ENCODE results near the gene SNCAIP. TPM values are rescaled to one million over a fixed set of nuclear protein-coding genes. Genes with fewer than 3 reads are reported as not detected.

Gene SNCAIP
- total RNA-seq, 2 donors from 2014 or later = not detected

DNA sequence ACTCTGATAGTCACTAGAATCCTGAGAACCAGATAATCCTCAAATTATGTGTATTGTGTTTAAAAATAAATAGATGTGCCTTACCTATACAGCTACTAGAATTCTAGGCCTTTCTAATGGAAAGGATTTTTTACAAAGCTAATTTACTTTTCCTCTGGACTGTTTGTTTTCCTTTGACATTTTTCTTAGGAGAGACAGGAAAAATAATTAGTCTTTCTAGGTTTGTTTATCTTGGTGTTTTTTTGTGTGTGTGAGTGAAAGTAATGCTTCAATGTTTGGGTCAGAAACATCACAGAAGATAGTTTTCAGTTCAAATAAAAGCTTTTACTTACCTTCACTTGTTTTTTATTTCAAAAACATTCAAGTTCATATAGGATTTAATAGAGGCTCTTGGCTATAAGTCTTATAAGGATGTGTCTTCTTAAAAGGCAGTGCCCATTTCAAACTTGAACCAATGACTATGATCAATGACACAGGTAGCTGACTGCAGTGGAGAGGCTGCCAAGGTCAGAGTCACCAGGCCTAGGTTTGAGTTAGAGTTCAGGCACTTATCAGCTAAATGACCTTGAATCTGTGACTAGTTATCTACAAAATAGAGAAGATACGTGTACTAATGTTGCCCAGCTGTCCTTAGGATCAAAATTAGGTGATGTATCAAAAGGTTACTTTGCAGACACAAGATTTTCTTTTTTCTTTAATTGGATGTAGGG, 92.8 kb downstream of the SNCAIP start:
- Mint-ChIP-seq H3K4me1 (no peaks in the 10 kb centered on the region), H3K27ac (no peak overlapping the region), H3K4me3 (no peak overlapping the region), H3K36me3 (ENCODE audit: low read depth) (no peaks in the 10 kb centered on the region), H3K27me3 (no peaks in the 10 kb centered on the region), H3K9me3 (no peaks in the 10 kb centered on the region)
- no peak for ATAC-seq (replicated peaks)

DNA sequence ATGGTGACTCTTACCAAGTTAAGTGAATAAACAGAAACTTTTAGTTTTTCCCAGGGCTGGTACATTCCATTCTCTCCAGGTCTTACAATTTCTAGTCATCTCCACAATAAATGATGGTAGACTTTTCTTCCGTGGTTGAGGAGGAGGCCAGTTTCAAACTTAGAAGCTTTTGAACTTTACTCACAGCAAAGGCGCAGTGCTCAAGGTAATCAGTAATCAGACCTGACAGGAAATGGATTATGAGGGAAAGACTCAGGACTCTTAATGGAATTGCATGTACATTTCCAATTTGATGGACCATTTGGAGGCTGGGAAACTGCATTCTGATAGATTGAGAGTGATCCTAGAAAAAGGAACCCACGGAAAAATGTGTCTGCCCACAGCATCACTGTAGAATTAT, 93.7 kb downstream of the SNCAIP start:
- H3K4me3 Mint-ChIP-seq = no peak overlapping the region
- H3K4me1 Mint-ChIP-seq = no peaks in the 10 kb centered on the region

DNA sequence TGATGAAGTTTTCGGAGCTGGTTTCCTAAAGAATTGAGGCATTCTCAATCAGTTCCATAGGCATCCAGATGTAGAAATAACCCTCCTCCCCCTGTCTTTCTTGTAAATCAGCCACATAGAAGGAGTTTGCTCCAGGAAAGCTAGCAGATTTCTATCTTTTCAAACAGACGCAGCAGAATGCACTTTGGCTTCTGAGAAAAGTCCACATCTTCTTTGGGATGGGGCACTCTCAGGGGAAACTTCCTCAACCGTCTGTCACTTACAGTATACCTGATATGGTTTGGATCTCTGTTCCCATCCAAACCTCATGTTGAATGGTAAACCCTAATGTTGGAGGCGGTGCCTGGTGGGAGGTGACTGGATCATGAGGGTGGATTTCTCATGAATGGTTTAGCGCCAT, 94.1 kb downstream of the SNCAIP start:
- Mint-ChIP-seq H3K4me1 (no peaks in the 10 kb centered on the region), H3K36me3 (ENCODE audit: low read depth) (no peaks in the 10 kb centered on the region), H3K27ac (no peak overlapping the region), H3K4me3 (no peak overlapping the region), H3K27me3 (no peaks in the 10 kb centered on the region), H3K9me3 (no peaks in the 10 kb centered on the region)
- ATAC-seq (replicated peaks) = no peak

More for the DNA sequence above, 93.7 kb downstream of the SNCAIP start:
- no peak for ATAC-seq (replicated peaks)
- no peak overlapping the region for H3K27ac Mint-ChIP-seq
- H3K9me3 Mint-ChIP-seq = no peaks in the 10 kb centered on the region
- H3K36me3 Mint-ChIP-seq (ENCODE audit: low read depth) = no peaks in the 10 kb centered on the region
- H3K27me3 Mint-ChIP-seq = no peaks in the 10 kb centered on the region

DNA sequence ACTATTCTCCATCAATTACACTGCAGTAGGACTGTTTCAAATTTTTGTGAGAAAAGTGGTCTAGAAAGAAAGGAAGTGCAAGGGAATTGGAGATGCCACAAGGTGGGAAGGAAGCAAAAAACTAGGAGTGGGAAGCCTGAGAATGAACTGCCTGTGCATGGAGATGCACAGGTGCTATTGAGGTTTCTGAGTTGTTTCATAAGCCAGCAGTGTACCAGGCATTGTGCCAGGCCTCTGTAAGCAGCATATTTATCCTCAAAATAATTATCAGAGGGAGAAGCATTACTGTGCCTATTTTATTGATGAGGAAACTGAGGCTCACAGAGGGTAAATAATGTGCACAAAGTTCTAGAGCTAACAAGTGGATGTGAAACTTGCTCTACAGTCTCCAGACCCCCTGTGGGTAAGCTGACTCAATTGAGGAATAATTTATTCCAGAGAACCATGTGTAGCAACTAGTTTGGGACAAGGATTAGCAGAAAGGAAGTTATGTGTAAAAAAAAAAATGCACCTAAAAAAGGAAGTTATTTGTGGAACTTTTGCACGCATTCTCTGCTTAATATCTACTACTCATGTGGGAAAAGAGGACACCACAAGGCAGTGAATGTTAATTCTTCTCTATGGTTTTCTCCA, 96.7 kb downstream of the SNCAIP start:
- no peak for ATAC-seq (replicated peaks)
- Mint-ChIP-seq H3K27ac (no peak overlapping the region), H3K9me3 (peaks cover 5% of the 10 kb centered on the region), H3K4me3 (no peak overlapping the region), H3K4me1 (no peaks in the 10 kb centered on the region), H3K27me3 (peaks cover 15% of the 10 kb centered on the region), H3K36me3 (ENCODE audit: low read depth) (no peaks in the 10 kb centered on the region)

DNA sequence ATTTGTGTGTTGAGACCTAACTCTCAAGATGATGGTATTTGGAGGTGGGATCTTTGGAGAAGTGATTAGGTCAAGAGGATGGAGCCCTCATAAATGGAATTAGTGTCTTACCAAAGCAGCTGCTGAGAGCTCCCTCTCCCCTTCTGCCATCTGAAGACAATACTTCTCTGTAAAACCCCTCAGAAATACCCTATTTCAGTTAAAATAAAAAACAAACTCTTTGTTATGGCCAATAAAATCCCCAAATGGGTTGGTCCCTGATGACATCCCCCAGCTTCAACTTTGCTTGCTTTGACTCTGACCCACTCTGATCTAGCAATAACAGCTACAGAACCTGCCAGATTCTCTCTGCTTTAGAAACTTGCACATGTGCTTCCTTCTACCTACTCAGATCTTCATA, 100.9 kb downstream of the SNCAIP start:
- Mint-ChIP-seq H3K36me3 (ENCODE audit: low read depth) (no peaks in the 10 kb centered on the region), H3K27ac (no peak overlapping the region), H3K4me3 (no peak overlapping the region), H3K9me3 (peaks cover 5% of the 10 kb centered on the region), H3K4me1 (no peaks in the 10 kb centered on the region), H3K27me3 (peaks cover 20% of the 10 kb centered on the region)
- no peak for ATAC-seq (replicated peaks)

DNA sequence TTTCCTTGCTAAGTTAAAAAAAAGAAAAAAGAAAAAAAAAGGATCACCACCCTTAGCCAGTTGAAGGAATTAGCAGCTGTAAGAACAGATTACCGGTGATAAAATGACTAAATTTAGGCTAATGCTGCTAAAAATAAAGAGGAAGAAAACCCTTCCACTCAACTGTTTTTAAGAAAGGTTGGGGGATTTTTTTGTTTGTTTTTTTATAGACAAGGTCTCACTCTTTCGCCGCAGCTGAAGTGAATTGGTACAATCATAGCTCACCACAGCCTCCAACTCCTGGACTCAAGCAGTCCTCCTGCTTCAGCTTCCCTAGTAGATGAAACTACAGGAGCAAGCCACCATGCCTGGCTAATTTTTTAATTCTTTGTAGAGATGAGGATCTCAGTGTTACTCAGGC, 101.7 kb downstream of the SNCAIP start:
- Mint-ChIP-seq H3K4me3 (no peak overlapping the region), H3K36me3 (ENCODE audit: low read depth) (no peaks in the 10 kb centered on the region), H3K27me3 (peaks cover 20% of the 10 kb centered on the region), H3K27ac (no peak overlapping the region), H3K4me1 (no peaks in the 10 kb centered on the region), H3K9me3 (peaks cover 5% of the 10 kb centered on the region)
- ATAC-seq (replicated peaks) = no peak

DNA sequence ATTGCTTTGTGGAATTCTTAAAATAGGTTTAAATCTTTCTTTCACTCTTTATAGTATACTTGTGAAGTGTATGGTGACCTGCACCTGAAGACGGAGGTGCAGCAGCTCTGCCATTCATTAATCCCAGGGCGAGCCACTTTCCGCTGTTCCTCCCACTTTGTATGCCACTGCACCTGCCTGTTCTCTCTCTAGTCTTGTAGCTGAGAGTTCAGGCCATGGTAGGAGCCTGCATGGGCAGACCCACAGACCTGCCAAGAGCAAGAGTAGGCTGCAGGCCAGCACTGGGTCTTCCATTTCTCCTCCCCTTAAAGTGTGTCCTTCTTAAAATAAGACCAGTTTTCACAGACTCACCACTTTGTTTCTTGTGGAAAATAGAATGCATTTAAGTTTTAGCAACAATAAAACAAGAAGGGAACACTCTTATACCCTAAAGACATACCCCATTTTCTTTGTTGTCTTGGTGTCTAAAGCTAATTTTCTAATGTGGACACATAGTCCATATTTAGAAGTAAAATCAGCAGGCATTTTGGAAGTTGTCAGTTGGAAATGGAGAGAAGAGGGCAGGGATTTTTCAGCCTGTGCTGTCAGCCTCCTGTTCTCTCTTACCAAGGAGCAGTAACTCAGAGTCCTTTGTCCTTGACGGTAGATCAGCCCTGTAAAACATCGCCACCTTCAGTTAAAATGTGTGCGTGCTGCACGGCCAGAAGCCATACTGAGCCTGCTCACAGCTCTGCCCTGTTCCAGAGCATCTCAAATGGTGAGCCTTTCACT, 103.2 kb downstream of the SNCAIP start:
- Mint-ChIP-seq H3K36me3 (ENCODE audit: low read depth) (no peaks in the 10 kb centered on the region), H3K27me3 (peaks cover 24% of the 10 kb centered on the region), H3K9me3 (peaks cover 5% of the 10 kb centered on the region), H3K27ac (no peak overlapping the region), H3K4me1 (no peaks in the 10 kb centered on the region), H3K4me3 (no peak overlapping the region)
- no peak for ATAC-seq (replicated peaks)

DNA sequence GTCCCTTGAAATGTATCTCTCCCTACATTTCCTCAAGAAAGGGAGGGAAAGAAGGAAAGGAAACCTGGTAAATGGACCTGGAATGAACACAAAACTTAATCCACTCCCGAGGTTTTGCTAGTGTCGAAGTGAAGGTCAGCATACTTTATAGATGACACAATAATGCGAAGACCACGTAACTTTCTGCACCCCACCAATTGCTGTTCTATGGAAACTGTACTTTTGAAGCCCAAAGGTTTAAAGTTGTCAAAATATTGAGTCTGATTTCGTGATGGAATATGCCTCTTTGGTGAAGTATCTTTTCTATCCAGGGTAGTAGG, 103.7 kb downstream of the SNCAIP start:
- Mint-ChIP-seq H3K4me3 (no peak overlapping the region), H3K36me3 (ENCODE audit: low read depth) (no peaks in the 10 kb centered on the region)
- no peak for ATAC-seq (replicated peaks)

DNA sequence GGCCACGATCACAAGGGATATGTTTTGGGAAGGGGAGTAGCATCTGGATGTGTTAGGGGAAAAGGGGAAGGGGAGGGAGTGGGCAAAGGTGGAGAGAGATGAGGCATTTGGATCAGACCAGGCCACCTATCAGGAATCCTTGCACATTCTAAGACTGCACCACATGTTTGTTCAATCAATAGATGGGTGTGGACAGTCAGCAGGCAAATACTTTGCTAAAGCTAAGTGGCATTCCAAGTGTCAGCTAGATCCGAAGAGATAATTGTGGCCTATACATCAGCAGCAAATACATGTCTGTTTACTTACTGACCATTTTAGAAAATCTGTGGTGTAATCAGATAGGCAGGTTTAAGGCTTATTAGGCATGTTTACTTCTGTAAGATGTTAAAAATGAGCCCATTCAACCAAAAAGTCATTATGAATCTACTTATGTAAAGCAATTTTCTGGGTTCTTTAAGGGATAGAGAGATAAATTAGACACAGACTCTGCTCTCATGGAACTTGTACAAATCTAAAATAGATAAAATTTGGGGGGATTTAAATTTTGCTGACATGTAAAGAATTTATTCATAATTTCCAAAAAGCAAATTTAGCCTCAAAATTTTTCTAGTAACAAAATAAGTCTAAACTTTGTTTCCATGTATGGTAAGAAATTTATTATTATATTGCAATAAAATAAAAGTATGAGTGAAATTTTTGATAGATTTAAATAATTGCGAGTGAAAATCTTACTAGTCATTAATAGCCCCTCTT, 107.3 kb downstream of the SNCAIP start:
- Mint-ChIP-seq H3K27me3 (peaks cover 9% of the 10 kb centered on the region), H3K4me1 (no peaks in the 10 kb centered on the region), H3K9me3 (no peaks in the 10 kb centered on the region), H3K27ac (no peak overlapping the region), H3K36me3 (ENCODE audit: low read depth) (no peaks in the 10 kb centered on the region), H3K4me3 (no peak overlapping the region)
- no peak for ATAC-seq (replicated peaks)

More for the DNA sequence above, 103.7 kb downstream of the SNCAIP start:
- Mint-ChIP-seq H3K4me1 (no peaks in the 10 kb centered on the region), H3K9me3 (peaks cover 5% of the 10 kb centered on the region), H3K27ac (no peak overlapping the region), H3K27me3 (peaks cover 24% of the 10 kb centered on the region)

DNA sequence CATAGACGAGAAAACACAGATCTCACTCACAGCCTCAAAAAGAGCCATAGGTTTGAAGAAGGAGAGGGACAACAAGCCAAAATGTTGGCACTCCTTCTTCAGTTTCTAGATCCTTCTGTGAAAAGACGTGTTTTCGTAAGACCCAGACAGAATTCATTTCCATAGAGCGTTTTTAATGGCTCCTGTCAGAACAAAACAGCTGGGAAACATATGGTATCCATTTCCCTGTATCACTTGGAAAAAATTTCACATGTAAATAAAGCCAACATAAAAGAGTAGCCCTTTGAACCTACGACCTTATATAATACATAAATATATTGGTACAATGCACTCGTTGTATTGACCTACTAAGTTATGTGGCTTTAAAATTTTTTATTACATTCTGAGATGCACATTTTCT, 108.1 kb downstream of the SNCAIP start:
- no peak overlapping the region for H3K27ac Mint-ChIP-seq
- no peak for ATAC-seq (replicated peaks)
- no peak overlapping the region for H3K4me3 Mint-ChIP-seq
- no peaks in the 10 kb centered on the region for H3K4me1 Mint-ChIP-seq
- no peaks in the 10 kb centered on the region for H3K9me3 Mint-ChIP-seq
- no peaks in the 10 kb centered on the region for H3K36me3 Mint-ChIP-seq (ENCODE audit: low read depth)
- peaks cover 9% of the 10 kb centered on the region for H3K27me3 Mint-ChIP-seq

DNA sequence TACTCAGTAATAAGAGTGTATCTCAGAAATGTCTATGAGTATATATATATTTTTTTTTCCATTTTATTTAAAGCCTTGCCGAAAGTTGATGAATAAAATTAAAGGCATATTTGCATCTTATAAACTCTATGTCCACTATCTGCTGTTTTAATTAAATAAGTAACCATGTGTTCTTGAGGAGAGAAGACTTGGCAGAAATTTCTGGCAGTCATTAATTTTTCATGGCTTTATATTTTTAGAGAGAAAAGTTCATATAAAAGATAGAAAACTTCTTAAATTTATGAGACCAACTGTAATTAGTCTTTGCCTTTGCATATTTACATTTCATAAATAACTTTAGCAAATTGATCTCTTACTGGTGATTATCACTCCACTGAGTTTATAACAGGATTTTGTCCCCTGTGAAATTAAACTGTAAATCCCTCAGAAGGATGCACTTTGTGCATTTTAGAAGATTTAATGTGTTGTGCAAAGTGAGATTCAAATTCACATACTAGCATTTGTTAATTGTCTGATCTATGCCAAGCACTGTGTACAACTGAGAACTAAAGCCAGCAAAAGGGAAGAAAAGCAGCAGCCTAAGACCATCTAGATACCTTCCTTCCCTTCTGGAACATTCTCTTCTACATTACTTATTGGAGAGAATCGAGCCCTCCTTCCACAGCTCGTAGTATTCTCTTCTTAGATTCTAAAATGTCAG, 108.7 kb downstream of the SNCAIP start:
- Mint-ChIP-seq H3K4me1 (no peaks in the 10 kb centered on the region), H3K4me3 (no peak overlapping the region), H3K36me3 (ENCODE audit: low read depth) (no peaks in the 10 kb centered on the region), H3K27me3 (peaks cover 11% of the 10 kb centered on the region), H3K9me3 (no peaks in the 10 kb centered on the region), H3K27ac (no peak overlapping the region)
- ATAC-seq (replicated peaks) = no peak

DNA sequence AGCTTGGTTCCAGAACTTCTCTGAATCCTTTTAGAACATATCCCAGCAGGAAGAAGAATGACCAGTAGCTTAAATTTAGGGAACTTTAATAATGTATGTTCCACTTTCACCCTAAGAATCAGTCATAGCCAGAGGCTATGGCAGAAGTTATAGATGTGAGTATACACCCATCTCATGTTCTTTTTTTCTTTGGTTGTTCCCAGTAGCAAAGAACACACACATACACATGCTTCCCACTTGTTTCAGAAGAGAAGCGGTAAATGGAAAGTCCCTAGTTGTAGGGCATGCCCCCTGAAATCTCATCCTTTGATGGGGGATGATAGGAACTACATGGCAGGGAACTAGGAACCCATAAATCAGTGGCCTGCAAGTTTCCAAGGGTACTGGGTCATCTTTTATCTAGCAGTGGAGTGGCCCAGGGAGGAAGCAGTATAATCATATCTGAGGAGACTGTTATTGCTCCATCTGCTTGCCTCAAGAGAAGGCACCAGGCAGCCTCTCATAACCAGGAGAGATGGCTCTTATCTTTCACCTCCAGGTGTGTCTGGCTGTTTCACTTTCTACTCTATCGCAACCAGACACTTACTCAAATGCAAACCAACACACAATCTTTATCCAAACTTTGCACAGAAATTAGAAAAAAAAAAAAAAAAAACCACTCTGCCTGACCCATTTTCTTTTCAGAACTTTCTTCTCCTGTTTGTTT, 109.5 kb downstream of the SNCAIP start:
- no peak for ATAC-seq (replicated peaks)
- Mint-ChIP-seq H3K27me3 (peaks cover 11% of the 10 kb centered on the region), H3K27ac (no peak overlapping the region), H3K4me3 (no peak overlapping the region), H3K9me3 (no peaks in the 10 kb centered on the region), H3K4me1 (no peaks in the 10 kb centered on the region), H3K36me3 (ENCODE audit: low read depth) (no peaks in the 10 kb centered on the region)

DNA sequence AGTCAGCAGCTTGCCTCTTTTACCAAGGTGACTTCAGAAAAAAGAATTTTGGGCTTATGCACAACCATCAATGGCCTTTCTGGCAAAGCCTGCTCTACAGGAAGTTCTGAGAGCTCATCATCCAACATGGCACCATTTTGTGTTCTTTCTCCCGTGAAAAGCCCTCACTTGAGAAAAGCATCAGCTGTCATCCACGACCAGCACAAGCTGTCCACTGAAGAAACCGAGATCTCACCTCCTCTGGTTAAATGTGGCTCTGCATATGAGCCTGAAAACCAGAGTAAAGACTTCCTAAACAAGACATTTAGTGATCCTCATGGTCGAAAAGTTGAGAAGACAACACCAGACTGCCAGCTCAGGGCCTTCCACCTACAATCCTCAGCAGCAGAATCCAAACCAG, 111.2 kb downstream of the SNCAIP start:
- no peaks in the 10 kb centered on the region for H3K36me3 Mint-ChIP-seq (ENCODE audit: low read depth)
- H3K9me3 Mint-ChIP-seq = no peaks in the 10 kb centered on the region
- H3K27me3 Mint-ChIP-seq = peaks cover 7% of the 10 kb centered on the region
- no peak overlapping the region for H3K27ac Mint-ChIP-seq
- no peak for ATAC-seq (replicated peaks)
- no peaks in the 10 kb centered on the region for H3K4me1 Mint-ChIP-seq
- H3K4me3 Mint-ChIP-seq = no peak overlapping the region

DNA sequence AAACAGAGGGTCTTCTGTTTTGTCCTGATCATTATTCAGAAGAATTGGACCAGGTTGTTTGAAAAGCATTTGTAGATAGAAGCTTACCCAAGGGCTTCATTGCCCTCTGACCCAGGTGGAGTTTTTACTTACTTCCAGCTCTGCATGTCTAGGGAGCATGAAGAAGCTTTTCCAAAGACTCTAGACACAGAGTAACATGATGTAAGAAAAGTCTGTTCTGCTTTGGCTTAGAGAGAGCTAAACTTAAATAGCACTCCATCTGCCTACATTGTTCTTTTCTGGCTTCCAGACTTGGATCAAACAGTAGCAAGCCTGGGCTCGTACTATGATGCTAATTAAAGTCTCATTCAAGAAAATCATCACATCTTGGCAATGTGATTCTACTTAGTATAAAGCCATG, 112.1 kb downstream of the SNCAIP start:
- H3K9me3 Mint-ChIP-seq = peaks cover 4% of the 10 kb centered on the region
- no peak for ATAC-seq (replicated peaks)
- H3K4me3 Mint-ChIP-seq = no peak overlapping the region
- no peaks in the 10 kb centered on the region for H3K4me1 Mint-ChIP-seq
- peaks cover 3% of the 10 kb centered on the region for H3K27me3 Mint-ChIP-seq
- no peak overlapping the region for H3K27ac Mint-ChIP-seq
- H3K36me3 Mint-ChIP-seq (ENCODE audit: low read depth) = no peaks in the 10 kb centered on the region
